Endodermal cell (in vitro differentiated cells): Measurements from ENCODE around the gene RHOT1. TPM values are rescaled to one million over a fixed set of nuclear protein-coding genes. Genes with fewer than 3 reads are reported as not detected.

Experiments
- DNase-seq: peaks from one replicate; pipeline ENCODE4 v3.0.0-alpha.2; 2017
- H3K27ac ChIP-seq: 2 replicates; pipeline ENCODE4 v1.5.1; 2013; ENCODE audit warnings: mild to moderate bottlenecking, low read depth, low read length, moderate library complexity
- H3K27me3 ChIP-seq: 2 replicates; pipeline ENCODE4 v1.6.1; 2013; ENCODE audit warnings: mild to moderate bottlenecking, low read length, moderate library complexity; ENCODE audit not compliant: insufficient read depth, control insufficient read depth, poor library complexity, severe bottlenecking
- H3K36me3 ChIP-seq: 2 replicates; pipeline ENCODE4 v1.7.0; 2013; ENCODE audit warnings: mild to moderate bottlenecking, low read length, moderate library complexity; ENCODE audit not compliant: control insufficient read depth, insufficient read depth
- H3K4me1 ChIP-seq: one replicate; pipeline ENCODE4 v1.7.0; 2013; ENCODE audit warnings: low read length; ENCODE audit not compliant: control insufficient read depth, insufficient read depth
- H3K4me3 ChIP-seq: 2 replicates; pipeline ENCODE4 v1.5.1; 2013; ENCODE audit warnings: mild to moderate bottlenecking, low read length, moderate library complexity
- H3K9ac ChIP-seq: 2 replicates; pipeline ENCODE4 v1.6.1; 2013; ENCODE audit warnings: mild to moderate bottlenecking, low read length, moderate library complexity; ENCODE audit not compliant: poor library complexity, severe bottlenecking; ENCODE audit errors: extremely low read depth
- H3K9me3 ChIP-seq: 2 replicates; pipeline ENCODE4 v1.6.1; 2013; ENCODE audit warnings: mild to moderate bottlenecking, low read length, moderate library complexity; ENCODE audit not compliant: control insufficient read depth
- H3K27ac Mint-ChIP-seq: 2 replicates; pipeline ENCODE4 v1.8.0; 2020; ENCODE audit warnings: mixed read lengths
- H3K27me3 Mint-ChIP-seq: 2 replicates; pipeline ENCODE4 v1.8.0; 2021; ENCODE audit warnings: mild to moderate bottlenecking, mixed read lengths; ENCODE audit not compliant: insufficient read depth
- H3K36me3 Mint-ChIP-seq: 2 replicates; pipeline ENCODE4 v1.8.0; 2020; ENCODE audit warnings: low read depth, mixed read lengths
- H3K4me1 Mint-ChIP-seq: 2 replicates; pipeline ENCODE4 v1.8.0; 2020; ENCODE audit warnings: mixed read lengths
- H3K4me3 Mint-ChIP-seq: 2 replicates; pipeline ENCODE4 v1.8.0; 2020; ENCODE audit warnings: mild to moderate bottlenecking, moderate library complexity, mixed read lengths
- H3K9me3 Mint-ChIP-seq: 2 replicates; pipeline ENCODE4 v1.8.0; 2020; ENCODE audit warnings: mild to moderate bottlenecking, mixed read lengths
- WGBS, 2 experiments: methylation state at CpG; one replicate each; pipeline versions ENCODE4 v1.1.5 to v1.1.7; 2013; ENCODE audit warnings: missing lambda C conversion rate in 2 of 2, mixed read lengths in 1 of 2; ENCODE audit not compliant: insufficient coverage in 1 of 2, insufficient read length in 1 of 2; 5-methylcytosine and 5-hydroxymethylcytosine counted together
- total RNA-seq, 2 donors: library from RNA; stranded (reverse); fragmentation: NEBNext Ultra II Directional in 1 of 2; extraction: Animal tissue kit (Norgen Biotek cat#: 25700) in 1 of 2; gene quantifications; 2 replicates in 1 of 2; 3 replicates in 1 of 2; pipeline ENCODE4 v1.2.1, GENCODE V29; 2021
- TF ChIP-seq, protein P1 (sequence below): fragments of 200-600 bp; sonication (generic); conservative IDR thresholded peaks from 2 replicates; pipeline ENCODE4 v1.5.0; 2021; ENCODE audit warnings: antibody characterized with exemption, mild to moderate bottlenecking

Gene RHOT1
- total RNA-seq, 2 donors from 2014 or later: 30.0 to 35.7 TPM

DNA sequence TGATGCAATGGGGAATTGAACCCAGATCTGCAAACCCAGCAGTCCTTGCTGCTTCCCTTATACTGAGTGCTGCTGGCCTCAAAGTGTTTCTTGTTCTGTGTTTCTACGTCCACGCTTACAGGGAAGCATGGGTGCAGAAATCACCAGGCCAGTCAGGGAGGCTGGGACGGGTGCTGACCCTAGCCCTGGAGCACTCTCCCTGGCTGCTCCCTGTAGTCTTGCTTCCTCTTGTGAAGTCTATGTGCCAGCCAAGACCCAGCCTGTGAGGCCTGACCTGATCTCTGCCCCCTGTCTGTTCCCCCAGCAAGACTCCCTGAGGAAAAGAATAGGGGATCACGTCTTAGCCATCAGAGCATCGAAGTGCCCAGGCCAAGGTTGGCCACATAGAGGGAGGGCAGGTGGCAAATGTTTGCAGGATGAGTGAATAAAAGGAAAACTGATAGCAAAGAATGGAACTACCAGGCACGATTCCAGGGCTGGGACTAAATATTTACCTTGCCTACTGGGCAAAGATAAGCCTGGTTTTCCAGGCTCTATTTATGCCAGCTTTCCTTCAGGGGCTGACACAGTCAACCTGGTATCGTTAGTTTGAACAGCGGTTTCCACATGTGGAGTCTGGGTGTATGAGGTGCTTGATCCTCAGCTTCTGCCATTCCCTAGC is 41.2 kb upstream of the RHOT1 start:
- Histone ChIP-seq H3K27ac (no peak overlapping the region), H3K4me1 (peaks cover 4% of the 10 kb centered on the region), H3K36me3 (no peaks in the 10 kb centered on the region), H3K9ac (no peak overlapping the region), H3K4me3 (no peak overlapping the region), H3K27me3 (no peaks in the 10 kb centered on the region), H3K9me3 (no peaks in the 10 kb centered on the region)
- TF ChIP-seq, protein P1, sequence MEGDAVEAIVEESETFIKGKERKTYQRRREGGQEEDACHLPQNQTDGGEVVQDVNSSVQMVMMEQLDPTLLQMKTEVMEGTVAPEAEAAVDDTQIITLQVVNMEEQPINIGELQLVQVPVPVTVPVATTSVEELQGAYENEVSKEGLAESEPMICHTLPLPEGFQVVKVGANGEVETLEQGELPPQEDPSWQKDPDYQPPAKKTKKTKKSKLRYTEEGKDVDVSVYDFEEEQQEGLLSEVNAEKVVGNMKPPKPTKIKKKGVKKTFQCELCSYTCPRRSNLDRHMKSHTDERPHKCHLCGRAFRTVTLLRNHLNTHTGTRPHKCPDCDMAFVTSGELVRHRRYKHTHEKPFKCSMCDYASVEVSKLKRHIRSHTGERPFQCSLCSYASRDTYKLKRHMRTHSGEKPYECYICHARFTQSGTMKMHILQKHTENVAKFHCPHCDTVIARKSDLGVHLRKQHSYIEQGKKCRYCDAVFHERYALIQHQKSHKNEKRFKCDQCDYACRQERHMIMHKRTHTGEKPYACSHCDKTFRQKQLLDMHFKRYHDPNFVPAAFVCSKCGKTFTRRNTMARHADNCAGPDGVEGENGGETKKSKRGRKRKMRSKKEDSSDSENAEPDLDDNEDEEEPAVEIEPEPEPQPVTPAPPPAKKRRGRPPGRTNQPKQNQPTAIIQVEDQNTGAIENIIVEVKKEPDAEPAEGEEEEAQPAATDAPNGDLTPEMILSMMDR: no peak
- no peaks in the 10 kb centered on the region for H3K9me3 Mint-ChIP-seq
- H3K4me3 Mint-ChIP-seq: no peak overlapping the region
- H3K36me3 Mint-ChIP-seq: no peaks in the 10 kb centered on the region
- no peak overlapping the region for H3K27ac Mint-ChIP-seq
- WGBS, 2 experiments: 86 to 93% methylated on average over 7 to 8 of the region's 8 CpGs
- H3K27me3 Mint-ChIP-seq: no peaks in the 10 kb centered on the region
- H3K4me1 Mint-ChIP-seq: peaks cover 12% of the 10 kb centered on the region
- peak; percentile 49 for DNase-seq

DNA sequence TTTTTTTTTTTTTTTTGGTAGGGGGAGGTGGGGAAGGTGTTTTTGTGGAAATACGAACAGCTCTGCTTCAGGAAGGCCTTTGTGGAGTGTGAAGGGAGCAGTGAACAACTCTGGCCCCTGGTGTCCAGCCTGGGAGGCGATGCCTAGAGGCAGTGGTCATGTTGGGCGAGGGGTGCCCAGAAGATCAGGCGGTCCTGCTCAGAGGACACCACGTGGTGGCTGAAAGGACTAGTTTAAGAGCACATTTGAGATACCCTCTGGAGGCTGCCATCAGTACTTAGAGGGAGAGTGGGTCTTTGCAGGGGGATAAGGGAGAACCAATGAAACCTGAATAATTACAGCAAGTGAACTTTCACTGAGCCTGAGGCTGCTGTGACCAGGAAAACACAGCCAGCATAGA is 40.1 kb upstream of the RHOT1 start:
- peaks cover 4% of the 10 kb centered on the region for H3K4me1 ChIP-seq
- no peaks in the 10 kb centered on the region for H3K9me3 ChIP-seq
- TF ChIP-seq, protein P1: peak; percentile 24
- H3K36me3 ChIP-seq: no peaks in the 10 kb centered on the region
- no peaks in the 10 kb centered on the region for H3K27me3 Mint-ChIP-seq
- no peak overlapping the region for H3K4me3 ChIP-seq
- H3K9ac ChIP-seq: no peak overlapping the region
- H3K9me3 Mint-ChIP-seq: no peaks in the 10 kb centered on the region
- H3K27ac ChIP-seq: no peak overlapping the region
- no peak overlapping the region for H3K27ac Mint-ChIP-seq
- no peak overlapping the region for H3K4me3 Mint-ChIP-seq
- peak; percentile 57 for DNase-seq
- no peaks in the 10 kb centered on the region for H3K27me3 ChIP-seq
- no peaks in the 10 kb centered on the region for H3K36me3 Mint-ChIP-seq
- 84 to 87% methylated on average over 3 to 5 of the region's 5 CpGs for WGBS, 2 experiments
- H3K4me1 Mint-ChIP-seq: peaks cover 12% of the 10 kb centered on the region

DNA sequence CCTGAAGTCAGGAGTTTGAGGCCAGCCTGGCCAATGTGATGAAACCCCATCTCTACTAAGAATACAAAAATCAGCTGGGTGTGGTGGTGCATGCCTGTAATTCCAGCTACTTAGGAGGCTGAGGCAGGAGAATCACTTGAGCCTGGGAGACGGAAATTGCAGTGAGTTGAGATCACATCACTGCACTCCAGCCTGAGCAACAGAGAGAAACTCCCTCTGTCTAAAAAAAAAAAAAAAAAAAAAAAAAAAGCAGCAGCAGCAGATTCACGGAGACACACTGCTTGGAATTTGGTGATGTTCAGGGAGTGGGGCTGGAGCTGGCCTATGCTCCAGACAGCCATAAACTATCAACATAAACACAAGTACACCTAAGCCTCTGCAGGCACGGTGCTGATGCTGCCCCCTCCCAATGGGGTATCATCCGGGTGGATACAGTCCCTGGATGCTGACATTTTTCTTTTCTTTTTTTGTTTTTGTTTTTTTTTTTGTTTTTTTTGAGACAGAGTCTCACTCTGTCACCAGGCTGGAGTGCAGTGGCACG is 39.6 kb upstream of the RHOT1 start:
- Histone ChIP-seq H3K27me3 (no peaks in the 10 kb centered on the region), H3K4me1 (peaks cover 4% of the 10 kb centered on the region), H3K9ac (no peak overlapping the region), H3K36me3 (no peaks in the 10 kb centered on the region), H3K4me3 (no peak overlapping the region), H3K27ac (no peak overlapping the region), H3K9me3 (no peaks in the 10 kb centered on the region)
- DNase-seq: peak; percentile 28
- Mint-ChIP-seq H3K9me3 (no peaks in the 10 kb centered on the region), H3K36me3 (no peaks in the 10 kb centered on the region), H3K27ac (no peak overlapping the region), H3K4me3 (no peak overlapping the region), H3K27me3 (no peaks in the 10 kb centered on the region), H3K4me1 (peaks cover 12% of the 10 kb centered on the region)
- TF ChIP-seq, protein P1: no peak
- WGBS, 2 experiments: 94% methylated on average over 5 of the region's 5 CpGs; no CpG with 5 or more reads in 1 of the 2 experiments
